ENCODE data around the gene SEC24C.

DNA sequence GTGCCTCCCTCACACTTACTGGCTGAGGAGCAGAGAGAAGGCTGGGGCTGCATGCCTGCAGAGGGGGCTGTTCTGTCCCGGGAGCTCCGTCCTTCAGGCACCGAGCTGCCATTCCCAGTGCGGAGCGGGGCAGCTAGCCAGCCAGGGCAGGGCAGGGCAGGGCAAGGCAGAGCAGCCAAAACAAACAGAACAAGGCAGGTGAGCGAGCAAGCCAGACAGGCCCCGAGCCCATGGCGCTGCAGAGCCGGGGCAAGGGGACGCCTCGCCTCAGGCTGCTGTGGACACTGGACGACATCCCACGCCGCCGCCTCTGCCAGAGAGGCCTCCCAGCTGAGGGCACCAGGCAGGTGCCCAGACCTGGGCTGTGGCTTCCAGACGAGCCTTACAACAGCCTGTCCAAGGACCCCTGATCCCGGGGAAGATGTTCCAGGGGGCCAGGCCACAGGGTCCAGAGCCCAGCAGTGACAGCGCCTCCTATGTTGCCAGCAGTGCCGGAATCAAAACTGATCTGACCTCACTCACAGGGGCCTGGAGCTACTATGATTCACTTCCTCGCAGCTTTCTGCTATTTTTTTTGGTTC, 75.4 kb downstream of the SEC24C start:
- TF ChIP-seq, protein P1, sequence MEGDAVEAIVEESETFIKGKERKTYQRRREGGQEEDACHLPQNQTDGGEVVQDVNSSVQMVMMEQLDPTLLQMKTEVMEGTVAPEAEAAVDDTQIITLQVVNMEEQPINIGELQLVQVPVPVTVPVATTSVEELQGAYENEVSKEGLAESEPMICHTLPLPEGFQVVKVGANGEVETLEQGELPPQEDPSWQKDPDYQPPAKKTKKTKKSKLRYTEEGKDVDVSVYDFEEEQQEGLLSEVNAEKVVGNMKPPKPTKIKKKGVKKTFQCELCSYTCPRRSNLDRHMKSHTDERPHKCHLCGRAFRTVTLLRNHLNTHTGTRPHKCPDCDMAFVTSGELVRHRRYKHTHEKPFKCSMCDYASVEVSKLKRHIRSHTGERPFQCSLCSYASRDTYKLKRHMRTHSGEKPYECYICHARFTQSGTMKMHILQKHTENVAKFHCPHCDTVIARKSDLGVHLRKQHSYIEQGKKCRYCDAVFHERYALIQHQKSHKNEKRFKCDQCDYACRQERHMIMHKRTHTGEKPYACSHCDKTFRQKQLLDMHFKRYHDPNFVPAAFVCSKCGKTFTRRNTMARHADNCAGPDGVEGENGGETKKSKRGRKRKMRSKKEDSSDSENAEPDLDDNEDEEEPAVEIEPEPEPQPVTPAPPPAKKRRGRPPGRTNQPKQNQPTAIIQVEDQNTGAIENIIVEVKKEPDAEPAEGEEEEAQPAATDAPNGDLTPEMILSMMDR (IDR thresholded peaks at IDR 0.05): no peak
- TF ChIP-seq POLR2A (IDR thresholded peaks at IDR 0.05): no peak

All from uterus (tissue), 2 donors.